Measurements from ENCODE around the gene FGD4. TPM values are rescaled to one million over a fixed set of nuclear protein-coding genes. Genes with fewer than 3 reads are reported as not detected.

The FGD4 gene
- total and polyA plus RNA-seq, 5 donors: 3.5 to 12.5 (median 10.7) TPM

- ATAC-seq (no peak), DNase-seq (no peak)
- H3K27me3 ChIP-seq (ENCODE audit: control insufficient read depth, insufficient read depth): no peaks in the 10 kb centered on the region
- no peaks in the 10 kb centered on the region for H3K9me3 ChIP-seq (ENCODE audit: control insufficient read depth, low read length)
- intact Hi-C loops (cut with DNase I): no loop called here
- H3K27ac ChIP-seq (ENCODE audit: low read length): no peak overlapping the region
- no peaks in the 10 kb centered on the region for H3K4me1 ChIP-seq (ENCODE audit: control insufficient read depth, insufficient read depth, low read length)
- no peak overlapping the region for H3K4me3 ChIP-seq (ENCODE audit: low read length)
- 67% methylated on average over 1 of the region's 1 CpG for WGBS
These were observed 3.6 kb downstream of the FGD4 start for GRCh38 chr12:32402946-32403345.

- Histone ChIP-seq H3K27me3 (ENCODE audit: control insufficient read depth, insufficient read depth) (no peaks in the 10 kb centered on the region), H3K27ac (ENCODE audit: low read length) (no peak overlapping the region), H3K9me3 (ENCODE audit: control insufficient read depth, low read length) (no peaks in the 10 kb centered on the region), H3K4me3 (ENCODE audit: low read length) (no peak overlapping the region), H3K4me1 (ENCODE audit: control insufficient read depth, insufficient read depth, low read length) (no peaks in the 10 kb centered on the region)
- DNase-seq (no peak), ATAC-seq (no peak)
- whole genome bisulfite sequencing: 95% methylated on average over 3 of the region's 3 CpGs
- intact Hi-C loops (cut with DNase I): no loop called here
These were observed 8.4 kb downstream of the FGD4 start for GRCh38 chr12:32407795-32408194.

DNA sequence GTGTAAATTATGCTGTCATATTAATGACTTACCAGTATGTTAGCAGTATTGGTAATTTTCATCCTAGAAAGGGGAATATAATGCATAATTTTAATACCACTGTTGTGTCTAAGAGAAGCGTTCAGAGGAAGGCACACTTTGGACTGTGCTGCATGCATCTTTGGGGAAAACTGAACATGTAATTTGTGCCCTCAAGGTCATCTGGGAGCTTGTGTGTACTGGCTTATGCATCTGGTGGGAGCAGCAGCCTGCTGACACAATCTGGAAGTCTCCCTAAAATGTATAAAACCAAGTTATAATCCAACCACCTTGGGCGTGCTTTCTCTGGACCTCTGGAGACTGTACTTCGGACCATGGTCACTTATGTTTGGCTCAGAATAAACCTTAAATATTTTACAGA lies 14.1 kb downstream of the FGD4 start:
- H3K4me3 ChIP-seq (ENCODE audit: low read length): no peak overlapping the region
- 79% methylated on average over 3 of the region's 3 CpGs for WGBS
- ATAC-seq: no peak
- H3K4me1 ChIP-seq (ENCODE audit: control insufficient read depth, insufficient read depth, low read length): no peaks in the 10 kb centered on the region
- DNase-seq: no peak
- no peaks in the 10 kb centered on the region for H3K27me3 ChIP-seq (ENCODE audit: control insufficient read depth, insufficient read depth)
- H3K9me3 ChIP-seq (ENCODE audit: control insufficient read depth, low read length): no peaks in the 10 kb centered on the region
- intact Hi-C loops (cut with DNase I): no loop called here
- H3K27ac ChIP-seq (ENCODE audit: low read length): no peak overlapping the region

GRCh38 chr12:32418221-32418620 lies 18.9 kb downstream of the FGD4 start:
- DNase-seq (no peak), ATAC-seq (no peak)
- H3K4me1 ChIP-seq (ENCODE audit: control insufficient read depth, insufficient read depth, low read length): peaks cover 13% of the 10 kb centered on the region
- 96% methylated on average over 5 of the region's 5 CpGs for WGBS
- no peak overlapping the region for H3K27ac ChIP-seq (ENCODE audit: low read length)
- no peaks in the 10 kb centered on the region for H3K9me3 ChIP-seq (ENCODE audit: control insufficient read depth, low read length)
- no peak overlapping the region for H3K4me3 ChIP-seq (ENCODE audit: low read length)
- intact Hi-C loops (cut with DNase I): no loop called here
- H3K27me3 ChIP-seq (ENCODE audit: control insufficient read depth, insufficient read depth): no peaks in the 10 kb centered on the region

- Histone ChIP-seq H3K27ac (ENCODE audit: low read length) (no peak overlapping the region), H3K9me3 (ENCODE audit: control insufficient read depth, low read length) (no peaks in the 10 kb centered on the region), H3K4me1 (ENCODE audit: control insufficient read depth, insufficient read depth, low read length) (peaks cover 13% of the 10 kb centered on the region), H3K4me3 (ENCODE audit: low read length) (no peak overlapping the region), H3K27me3 (ENCODE audit: control insufficient read depth, insufficient read depth) (no peaks in the 10 kb centered on the region)
- 78% methylated on average over 5 of the region's 5 CpGs for WGBS
- ATAC-seq: no peak
- intact Hi-C loops (cut with DNase I): no loop called here
- no peak for DNase-seq
These were observed 19.7 kb downstream of the FGD4 start for GRCh38 chr12:32418903-32419519.

DNA sequence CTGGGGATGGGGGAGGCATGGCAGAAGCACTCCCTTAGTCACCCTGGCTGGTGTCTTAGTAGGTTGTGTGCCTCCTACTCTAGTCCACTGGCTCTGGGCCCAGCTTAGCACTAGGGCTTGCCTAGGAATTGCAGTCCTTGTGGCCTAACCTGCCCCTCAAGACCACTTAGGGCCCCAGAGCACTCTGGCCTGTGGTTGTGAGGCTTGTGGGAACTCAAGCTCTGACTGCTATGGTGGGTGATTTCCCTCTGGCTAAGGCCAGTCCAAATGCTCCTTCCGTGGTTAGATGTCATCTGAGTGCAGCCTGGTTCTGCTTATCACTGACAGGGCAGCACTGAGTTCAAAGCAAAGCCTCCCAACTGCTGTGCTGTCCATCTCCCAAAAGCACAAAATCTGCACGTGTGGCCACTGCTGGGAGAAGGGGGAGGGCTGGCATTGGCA lies 20.2 kb downstream of the FGD4 start:
- Histone ChIP-seq H3K9me3 (ENCODE audit: control insufficient read depth, low read length) (no peaks in the 10 kb centered on the region), H3K27me3 (ENCODE audit: control insufficient read depth, insufficient read depth) (no peaks in the 10 kb centered on the region), H3K27ac (ENCODE audit: low read length) (peak overlapping the region; percentile 32), H3K4me3 (ENCODE audit: low read length) (no peak overlapping the region), H3K4me1 (ENCODE audit: control insufficient read depth, insufficient read depth, low read length) (peaks cover 13% of the 10 kb centered on the region)
- WGBS: 21% methylated on average over 2 of the region's 2 CpGs
- ATAC-seq (peak; percentile 37 to 63), DNase-seq (peak in 1 of 3 donors; percentile 58)
- intact Hi-C loops (cut with DNase I): no loop called here

DNA sequence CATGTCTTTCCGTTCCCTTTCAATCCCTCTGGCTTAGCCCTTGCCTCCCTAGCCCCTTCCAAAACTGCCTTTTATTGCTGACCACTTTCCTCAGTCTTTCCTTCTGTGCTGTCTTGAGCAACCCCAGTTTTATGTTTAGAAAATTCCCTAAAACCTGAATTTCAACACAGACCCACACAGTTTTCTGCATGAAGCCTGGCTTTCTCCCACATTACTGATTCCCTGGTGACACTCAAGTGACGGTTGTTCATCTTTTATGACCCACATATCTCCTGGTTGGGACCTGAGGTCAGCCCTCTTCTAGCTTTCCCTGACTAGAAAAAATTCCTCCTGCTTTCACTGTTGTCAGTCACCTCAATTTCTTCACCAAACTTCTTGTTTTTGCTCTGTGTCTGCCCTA lies 21.0 kb downstream of the FGD4 start:
- Histone ChIP-seq H3K27ac (ENCODE audit: low read length) (no peak overlapping the region), H3K9me3 (ENCODE audit: control insufficient read depth, low read length) (no peaks in the 10 kb centered on the region), H3K4me3 (ENCODE audit: low read length) (no peak overlapping the region), H3K27me3 (ENCODE audit: control insufficient read depth, insufficient read depth) (no peaks in the 10 kb centered on the region), H3K4me1 (ENCODE audit: control insufficient read depth, insufficient read depth, low read length) (peaks cover 13% of the 10 kb centered on the region)
- intact Hi-C loops (cut with DNase I): no loop called here
- 86% methylated on average over 2 of the region's 2 CpGs for WGBS
- DNase-seq: no peak
- ATAC-seq: no peak

GRCh38 chr12:32423559-32423958 lies 24.2 kb downstream of the FGD4 start:
- Histone ChIP-seq H3K27ac (ENCODE audit: low read length) (no peak overlapping the region), H3K4me3 (ENCODE audit: low read length) (no peak overlapping the region), H3K4me1 (ENCODE audit: control insufficient read depth, insufficient read depth, low read length) (peaks cover 13% of the 10 kb centered on the region), H3K9me3 (ENCODE audit: control insufficient read depth, low read length) (no peaks in the 10 kb centered on the region), H3K27me3 (ENCODE audit: control insufficient read depth, insufficient read depth) (no peaks in the 10 kb centered on the region)
- ATAC-seq (no peak), DNase-seq (no peak)
- intact Hi-C loops (cut with DNase I): no loop called here

GRCh38 chr12:32431025-32431424 lies 31.7 kb downstream of the FGD4 start:
- intact Hi-C loops (cut with DNase I): no loop called here
- no peaks in the 10 kb centered on the region for H3K4me1 ChIP-seq (ENCODE audit: control insufficient read depth, insufficient read depth, low read length)
- no peak for DNase-seq
- no peaks in the 10 kb centered on the region for H3K9me3 ChIP-seq (ENCODE audit: control insufficient read depth, low read length)
- 73% methylated on average over 6 of the region's 6 CpGs for WGBS
- H3K27ac ChIP-seq (ENCODE audit: low read length): no peak overlapping the region
- no peaks in the 10 kb centered on the region for H3K27me3 ChIP-seq (ENCODE audit: control insufficient read depth, insufficient read depth)
- H3K4me3 ChIP-seq (ENCODE audit: low read length): no peak overlapping the region
- ATAC-seq: no peak

DNA sequence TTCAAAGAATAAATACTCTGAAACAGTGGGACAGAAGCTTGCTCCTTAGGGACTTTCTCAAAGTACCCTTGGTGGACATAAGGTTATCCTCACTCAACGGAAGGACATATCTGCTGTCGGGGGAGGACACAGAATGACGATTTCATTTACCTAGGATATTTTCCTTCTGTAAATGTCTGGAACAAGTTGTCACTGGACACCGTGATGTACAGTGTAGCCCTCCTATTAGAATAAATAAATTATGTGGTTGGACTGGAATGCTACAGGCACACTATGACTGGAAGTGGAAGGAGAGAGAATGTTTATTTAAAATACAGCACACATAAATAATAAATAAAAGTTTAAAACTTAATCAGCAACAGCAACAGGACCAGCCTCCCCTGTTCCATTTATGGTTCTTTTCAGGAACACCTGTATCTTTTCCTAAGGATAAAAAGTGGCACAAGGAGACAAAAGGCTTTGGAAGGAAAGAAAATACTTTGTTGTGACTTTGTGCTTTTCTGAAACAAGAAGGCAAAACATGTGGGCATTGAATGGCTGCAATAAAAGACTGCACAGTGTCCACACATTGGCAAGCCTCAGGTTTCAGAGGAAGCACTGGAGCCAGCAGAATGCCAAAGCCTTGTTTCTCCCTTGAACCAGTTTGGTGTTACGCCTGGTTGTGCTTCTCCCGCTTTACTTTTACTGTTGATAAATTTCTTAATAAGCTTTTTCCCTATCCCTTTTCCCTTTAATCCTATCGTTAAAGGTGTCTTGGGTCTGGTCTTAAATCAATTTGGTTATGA lies 36.8 kb downstream of the FGD4 start:
- Histone ChIP-seq H3K9me3 (ENCODE audit: control insufficient read depth, low read length) (no peaks in the 10 kb centered on the region), H3K4me1 (ENCODE audit: control insufficient read depth, insufficient read depth, low read length) (peaks cover 3% of the 10 kb centered on the region), H3K27me3 (ENCODE audit: control insufficient read depth, insufficient read depth) (no peaks in the 10 kb centered on the region), H3K27ac (ENCODE audit: low read length) (no peak overlapping the region), H3K4me3 (ENCODE audit: low read length) (no peak overlapping the region)
- no peak for DNase-seq
- no peak for ATAC-seq
- intact Hi-C loops (cut with DNase I): no loop called here
- 69% methylated on average over 7 of the region's 7 CpGs for WGBS

DNA sequence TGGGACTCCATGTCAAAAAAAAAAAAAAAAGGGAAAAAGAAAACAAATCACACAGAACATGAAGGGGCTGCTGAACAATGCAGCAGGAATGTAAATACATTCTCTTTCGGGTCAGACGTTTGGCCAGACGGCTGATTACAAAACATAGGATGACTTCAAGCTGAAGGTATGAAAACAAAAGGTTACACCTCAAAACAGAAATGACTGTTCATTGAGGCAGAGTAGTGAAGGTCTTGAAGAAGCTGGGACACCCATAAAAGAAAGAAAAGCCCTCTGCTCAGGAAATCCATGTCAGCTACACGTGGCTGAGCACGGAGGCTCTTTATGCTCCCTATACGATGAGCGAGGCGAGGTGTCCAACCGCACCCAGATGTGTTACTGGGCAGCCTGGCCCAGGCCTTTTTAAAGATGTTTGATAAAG lies 37.7 kb downstream of the FGD4 start:
- no peak for ATAC-seq
- H3K9me3 ChIP-seq (ENCODE audit: control insufficient read depth, low read length): no peaks in the 10 kb centered on the region
- H3K4me3 ChIP-seq (ENCODE audit: low read length): no peak overlapping the region
- no peaks in the 10 kb centered on the region for H3K27me3 ChIP-seq (ENCODE audit: control insufficient read depth, insufficient read depth)
- 74% methylated on average over 9 of the region's 9 CpGs for WGBS
- H3K27ac ChIP-seq (ENCODE audit: low read length): no peak overlapping the region
- peaks cover 8% of the 10 kb centered on the region for H3K4me1 ChIP-seq (ENCODE audit: control insufficient read depth, insufficient read depth, low read length)
- DNase-seq: no peak
- intact Hi-C loops (cut with DNase I): no loop called here

Measured in right cardiac atrium (tissue), 5 donors.